CD4-positive, alpha-beta T cell treated with Interleukin-2 at 100 ng/mL for 4 hours (primary cell): ENCODE measurements around the gene PIP4P1.
A peak's percentile ranks its signal among the peaks of the same experiment; 100 is the strongest.
"Not testable (repeated sequence)": the region's sequence is repeated elsewhere in the genome, so short reads cannot be mapped to it uniquely, and the experiment has no call there.

Experiments
- DNase-seq: peaks from one replicate; pipeline ENCODE4 v3.0.0-alpha.2; 2020; ENCODE audit warnings: low spot score

The PIP4P1 gene

DNA sequence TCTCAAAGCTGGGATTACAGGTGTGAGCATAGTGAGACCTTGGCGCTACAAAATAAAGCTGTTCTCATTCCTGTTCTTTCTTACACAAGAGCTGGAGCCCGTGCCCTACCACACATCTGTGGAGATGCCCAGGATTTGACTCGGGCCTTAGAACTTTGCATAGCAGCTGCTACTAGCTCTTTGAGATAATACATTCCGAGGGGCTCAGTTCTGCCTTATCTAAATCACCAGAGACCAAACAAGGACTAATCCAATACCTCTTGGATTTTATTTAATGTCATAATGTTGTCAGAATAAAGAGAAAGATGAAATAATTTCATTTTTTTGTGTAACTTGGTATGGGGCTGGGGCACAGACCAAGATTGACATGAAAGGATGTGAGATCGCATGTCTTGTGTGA lies 15.5 kb upstream of the PIP4P1 start:
- no peak for DNase-seq

DNA sequence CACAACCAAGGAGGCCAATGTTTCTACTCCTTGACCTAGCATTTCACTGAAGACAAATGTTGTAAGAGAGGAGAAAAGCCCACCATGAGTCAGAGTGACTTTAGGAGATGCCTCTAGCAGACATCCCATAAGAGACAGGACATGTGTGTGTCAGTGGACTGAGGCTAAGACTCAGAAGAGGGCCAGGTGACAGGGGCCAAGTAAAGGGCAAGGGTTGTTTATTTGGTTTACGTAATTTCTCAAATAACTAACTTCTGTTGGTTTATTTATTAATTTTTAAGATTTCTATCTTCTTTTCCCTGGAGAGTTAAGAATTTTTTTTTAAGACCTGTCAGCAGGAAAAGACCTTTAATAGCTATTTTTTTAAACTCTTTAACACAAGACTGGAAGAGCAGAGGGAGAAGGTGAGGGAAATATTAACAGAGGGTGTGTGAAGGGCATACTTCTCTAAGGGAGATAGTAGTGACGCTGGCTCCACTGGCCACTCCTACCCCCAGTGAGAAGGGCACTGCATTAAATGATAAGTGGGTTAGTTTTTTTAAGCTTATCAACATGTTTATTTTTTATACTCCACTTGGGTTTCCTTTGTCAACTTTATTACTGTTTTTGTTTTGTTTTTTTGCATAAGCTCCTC lies 11.4 kb upstream of the PIP4P1 start:
- DNase-seq, result no peak

- DNase-seq, result no peak
These were observed 9.3 kb upstream of the PIP4P1 start for GRCh38 chr14:20470603-20470901.

DNA sequence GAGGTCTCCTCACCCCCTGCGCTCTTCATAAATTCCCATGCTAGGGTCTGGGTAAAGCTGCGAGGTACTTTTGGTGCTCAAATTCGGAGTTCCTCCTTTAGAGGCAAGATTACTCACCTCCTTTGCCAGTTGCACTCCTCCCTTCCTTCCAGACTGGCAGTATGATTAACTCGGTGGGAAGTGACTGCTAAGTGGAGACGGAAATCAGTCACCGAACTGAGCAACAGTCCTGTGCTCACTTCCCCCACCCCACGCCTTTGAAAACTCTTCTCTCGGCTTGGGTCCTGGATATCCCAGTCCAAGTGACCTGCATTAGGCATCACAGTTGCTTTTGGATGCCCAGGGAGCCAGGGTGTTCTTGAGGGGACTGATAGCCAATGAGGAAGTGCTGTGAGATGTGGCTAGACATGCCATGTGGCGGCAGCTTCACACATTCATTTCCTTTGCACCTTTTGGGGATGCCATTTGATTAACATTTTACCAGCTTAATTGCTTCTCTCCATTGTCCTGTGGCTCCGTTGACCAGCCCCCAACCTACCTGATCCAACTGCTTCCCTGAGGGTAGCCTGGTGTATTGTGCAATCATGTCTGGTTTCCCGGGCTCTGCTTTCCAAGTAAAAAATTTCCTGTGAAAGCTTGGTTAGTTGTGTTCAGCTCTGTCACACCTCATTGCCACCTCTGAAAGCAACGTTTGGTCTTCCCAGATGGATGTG lies 8.8 kb upstream of the PIP4P1 start:
- DNase-seq, result peak; percentile 81

GRCh38 chr14:20469242-20469889 lies 8.1 kb upstream of the PIP4P1 start, which contains the start of gene PNP:
PNP (plus strand) TSS chr14:20469406; CDS start chr14:20469525, 119 bp downstream.
- peak; percentile 93 for DNase-seq

GRCh38 chr14:20468764-20469241 lies 7.6 kb upstream of the PIP4P1 start:
- DNase-seq, result no peak

DNA sequence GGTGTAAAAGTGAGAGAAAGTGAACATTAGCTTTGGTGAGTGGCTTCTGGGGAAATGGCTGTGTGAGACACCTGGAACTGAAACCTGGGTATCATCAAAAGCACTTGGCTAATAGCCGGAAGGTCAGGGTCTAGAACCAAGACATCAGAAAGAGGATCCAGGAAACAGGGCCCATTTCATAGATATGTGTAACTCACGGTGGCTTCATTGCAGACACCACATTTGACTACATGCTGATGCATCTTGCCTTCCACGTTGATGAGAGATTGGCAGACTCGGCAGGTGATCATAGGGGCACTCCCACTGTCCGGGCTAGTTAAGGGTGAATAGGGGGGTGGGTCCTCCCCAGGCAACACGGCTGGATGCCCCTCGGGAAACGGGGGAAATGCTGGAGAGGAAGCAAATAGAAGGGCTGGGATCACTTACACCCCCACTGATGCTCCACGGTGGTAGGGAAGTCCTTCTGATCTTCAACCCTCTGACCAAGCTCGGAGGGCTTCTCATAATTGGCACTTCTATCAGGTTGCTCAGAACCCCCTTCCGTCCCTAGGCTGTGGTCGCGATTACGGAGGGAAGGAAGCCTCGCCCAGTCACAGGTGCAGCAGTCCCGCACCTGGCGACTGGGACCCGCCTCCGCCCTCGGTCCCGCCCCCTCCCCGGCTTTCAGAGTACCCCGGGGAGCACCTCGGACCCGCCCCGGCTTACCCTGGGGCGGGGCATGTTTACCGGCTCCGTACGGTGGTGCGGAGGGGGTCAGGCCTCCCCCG lies 593 bp downstream of the PIP4P1 start:
- DNase-seq, result peak; percentile 56

DNA sequence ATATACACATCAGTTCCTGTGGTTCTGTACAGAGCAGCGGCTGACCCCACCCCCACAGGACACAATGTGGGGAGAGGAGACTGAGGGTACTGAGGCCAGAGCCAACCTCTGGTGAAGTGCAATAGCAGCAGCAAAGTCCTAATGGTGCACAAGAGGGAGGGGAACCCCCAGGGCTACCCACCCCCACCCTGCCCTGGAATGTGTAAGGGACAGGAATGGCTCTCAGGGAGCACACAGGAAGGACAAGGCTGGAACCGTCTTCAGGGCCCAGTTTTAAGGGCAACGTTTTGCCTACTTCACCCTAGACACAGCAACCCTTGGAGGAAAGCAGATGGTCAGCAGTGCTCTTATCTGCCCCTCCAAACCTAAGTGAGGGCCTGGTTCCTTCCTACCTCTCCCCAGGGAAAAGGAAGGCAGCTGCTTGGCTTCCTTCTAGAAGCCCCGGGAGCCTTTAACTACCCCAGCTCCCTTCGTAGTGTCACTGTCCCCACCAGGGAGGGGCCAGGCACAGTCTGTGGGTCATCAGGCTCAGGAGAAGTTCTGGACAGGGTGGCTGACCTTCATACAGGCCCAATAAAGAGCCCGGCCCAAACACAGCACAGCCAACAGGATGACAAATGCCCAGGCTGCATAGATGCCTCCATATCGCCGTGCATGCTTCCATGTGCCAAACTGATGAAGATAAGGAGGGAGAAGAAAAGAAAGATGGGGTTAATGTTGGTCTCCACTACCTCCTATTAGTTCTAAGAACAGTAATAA lies 3.0 kb downstream of the PIP4P1 start:
- DNase-seq, result no peak

DNA sequence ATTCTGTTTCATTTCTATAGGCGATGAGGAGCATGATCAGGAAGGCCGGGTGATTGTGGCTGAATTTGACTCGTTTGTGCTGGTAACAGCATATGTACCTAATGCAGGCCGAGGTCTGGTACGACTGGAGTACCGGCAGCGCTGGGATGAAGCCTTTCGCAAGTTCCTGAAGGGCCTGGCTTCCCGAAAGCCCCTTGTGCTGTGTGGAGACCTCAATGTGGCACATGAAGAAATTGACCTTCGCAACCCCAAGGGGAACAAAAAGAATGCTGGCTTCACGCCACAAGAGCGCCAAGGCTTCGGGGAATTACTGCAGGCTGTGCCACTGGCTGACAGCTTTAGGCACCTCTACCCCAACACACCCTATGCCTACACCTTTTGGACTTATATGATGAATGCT lies 4.3 kb downstream of the PIP4P1 start:
- no peak for DNase-seq

- peak; percentile 40 for DNase-seq
These were observed 5.6 kb downstream of the PIP4P1 start for GRCh38 chr14:20455355-20456300.

GRCh38 chr14:20454516-20455354 lies 6.5 kb downstream of the PIP4P1 start, which contains the start of the genes APEX1 and OSGEP:
APEX1 (plus strand) TSS chr14:20455226; CDS start chr14:20455646, 420 bp downstream.
OSGEP (minus strand) TSS chr14:20454812; CDS start chr14:20454683, 129 bp downstream.
- DNase-seq, result peak; percentile 99

DNA sequence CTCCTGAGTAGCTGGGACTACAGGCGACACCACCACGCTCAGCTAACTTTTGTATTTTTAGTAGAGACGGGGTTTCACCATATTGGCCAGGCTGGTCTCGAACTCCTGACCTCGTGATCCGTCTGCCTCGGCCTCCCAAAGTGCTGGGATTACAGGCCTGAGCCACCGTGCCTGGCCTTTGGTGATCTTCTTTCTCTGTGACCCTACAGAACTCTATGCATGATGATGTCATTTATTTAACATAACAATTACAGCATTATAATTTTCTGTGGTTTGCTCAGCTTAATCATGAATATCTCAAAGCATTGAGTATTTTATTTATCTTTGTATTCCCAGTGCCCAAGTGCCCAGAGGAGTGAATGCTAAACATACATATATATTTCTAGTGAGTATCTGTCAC lies 8.4 kb downstream of the PIP4P1 start:
- DNase-seq, result not testable (repeated sequence)

DNA sequence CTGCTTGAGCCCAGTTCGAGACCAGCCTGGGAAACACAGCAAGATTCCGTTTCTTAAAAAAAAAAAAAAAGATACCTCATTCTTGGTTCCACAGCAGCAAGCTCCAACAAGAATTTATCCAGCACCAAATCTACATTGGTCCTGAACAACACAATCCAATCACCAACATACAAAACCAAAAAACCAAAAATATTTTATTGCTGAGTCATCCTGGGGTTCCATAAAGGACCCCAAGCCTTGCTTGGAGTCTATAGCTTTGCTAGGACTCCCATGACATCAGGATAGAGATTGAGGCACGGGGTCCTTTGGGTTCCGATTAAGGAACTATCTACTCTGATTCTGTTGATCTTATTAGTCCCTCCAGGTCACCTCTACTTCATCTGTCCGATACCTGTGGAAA lies 14.3 kb downstream of the PIP4P1 start:
- DNase-seq, result no peak

DNA sequence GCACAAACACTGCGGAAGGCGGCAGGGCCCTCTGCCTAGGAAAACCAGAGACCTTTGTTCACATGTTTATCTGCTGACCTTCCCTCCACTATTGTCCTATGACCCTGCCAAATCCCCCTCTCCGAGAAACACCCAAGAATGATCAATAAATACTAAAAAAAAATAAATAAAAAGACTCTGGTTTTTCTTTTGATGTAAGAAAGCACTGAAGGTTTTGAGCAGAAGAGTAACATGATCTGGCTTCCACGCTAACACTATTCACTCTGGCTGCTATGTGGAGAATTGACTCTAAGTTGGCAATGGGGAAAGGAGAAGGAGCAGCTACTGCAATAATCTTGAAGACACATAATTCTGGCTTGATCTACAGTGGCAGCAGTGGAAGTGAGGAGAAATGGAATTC lies 17.6 kb downstream of the PIP4P1 start:
- DNase-seq, result not testable (repeated sequence)

GRCh38 chr14:20441461-20441860 lies 19.8 kb downstream of the PIP4P1 start:
- no peak for DNase-seq

DNA sequence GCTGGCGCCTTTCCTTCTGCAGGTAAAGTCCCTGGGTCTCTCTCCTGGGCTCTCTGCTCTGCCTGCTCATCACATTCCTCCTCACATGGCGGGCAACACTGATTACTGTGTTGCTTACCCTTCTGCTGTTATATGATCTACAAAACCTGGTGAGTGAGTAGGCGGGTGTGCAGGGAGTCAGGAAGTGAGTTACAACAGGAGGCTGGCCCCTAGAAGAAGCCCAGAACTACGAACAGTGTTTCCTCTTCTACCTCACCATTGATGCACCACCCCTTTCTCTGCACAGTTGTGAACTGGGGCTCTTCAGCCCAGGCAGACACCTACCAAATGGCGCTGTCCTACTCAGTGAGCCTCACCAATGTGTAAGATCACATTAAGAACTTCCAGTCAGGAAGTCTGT lies 20.4 kb downstream of the PIP4P1 start:
- DNase-seq, result peak; percentile 23

- DNase-seq, result no peak
These were observed 20.8 kb downstream of the PIP4P1 start for GRCh38 chr14:20440465-20440864.

DNA sequence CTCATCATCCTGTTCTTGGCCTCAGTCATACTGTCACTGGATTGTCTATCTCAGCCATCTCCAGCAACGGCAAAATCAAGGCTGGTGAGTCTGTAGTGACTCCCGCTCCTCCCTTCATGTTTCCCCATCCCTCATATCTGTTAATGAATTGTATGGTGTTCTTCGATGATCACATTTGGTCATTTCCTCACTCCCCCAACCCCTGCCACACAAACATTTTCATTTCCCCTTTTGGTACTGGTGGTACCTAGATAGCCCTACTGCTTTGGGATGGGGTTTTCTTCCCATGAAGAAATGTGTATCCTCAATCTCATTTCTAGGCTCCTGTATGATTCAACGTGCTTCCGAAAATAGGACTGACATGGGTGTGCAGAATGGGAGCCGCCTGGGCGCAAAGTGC lies 22.6 kb downstream of the PIP4P1 start:
- DNase-seq, result no peak

DNA sequence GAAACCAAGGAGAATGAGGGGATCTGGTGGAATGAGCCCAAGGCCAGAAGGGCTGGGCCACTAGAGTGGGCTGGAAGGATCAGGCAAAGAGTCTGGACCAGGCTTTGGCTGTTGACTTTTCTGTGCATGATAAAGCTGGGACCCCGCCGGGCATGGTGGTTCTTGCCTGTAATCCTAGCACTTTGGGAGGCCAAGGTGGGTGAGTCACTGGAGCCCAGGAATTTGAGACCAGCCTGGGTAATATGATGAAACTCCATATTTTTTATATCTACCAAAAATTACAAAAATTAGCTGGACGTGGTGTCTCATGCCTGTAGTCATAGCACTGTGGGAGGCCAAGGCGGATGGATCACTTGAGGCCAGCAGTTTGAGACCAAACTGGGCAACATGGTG lies 24.9 kb downstream of the PIP4P1 start:
- no peak for DNase-seq
